GM18868 (cell line): ENCODE data around the gene MPI.
A peak's percentile ranks its signal among the peaks of the same experiment; 100 is the strongest.
"Not testable (repeated sequence)": the region's sequence is repeated elsewhere in the genome, so short reads cannot be mapped to it uniquely, and the experiment has no call there.

Source experiments
- ATAC-seq: cut with Tn5 transposase; IDR thresholded peaks from one replicate; pipeline ENCODE4 v1.9.1; 2021; ENCODE audit warnings: mild to moderate bottlenecking, moderate library complexity; ENCODE audit not compliant: unreplicated experiment

The MPI gene

GRCh38 chr15:74928771-74929198 lies 38.9 kb downstream of the MPI start:
- ATAC-seq = no peak

- no peak for ATAC-seq
These were observed 43.7 kb downstream of the MPI start for GRCh38 chr15:74933573-74933972.

- ATAC-seq = not testable (repeated sequence)
These were observed 45.4 kb downstream of the MPI start for GRCh38 chr15:74935193-74935592.

GRCh38 chr15:74937272-74937589 lies 47.4 kb downstream of the MPI start:
- no peak for ATAC-seq

- peak; percentile 86 for ATAC-seq
These were observed 47.9 kb downstream of the MPI start, which contains the start of gene COX5A for GRCh38 chr15:74937590-74938371. COX5A (minus strand) TSS chr15:74938073; CDS start chr15:74938014, 59 bp downstream.

GRCh38 chr15:74950078-74950908 lies 60.5 kb downstream of the MPI start:
- ATAC-seq = no peak

GRCh38 chr15:74951006-74951405 lies 61.2 kb downstream of the MPI start:
- ATAC-seq = no peak
